NOMO-1 treated with dmso at 0.1 percent for 144 hours (cell line): ENCODE measurements around the gene MAST4.
A peak's percentile ranks its signal among the peaks of the same experiment; 100 is the strongest.
"Not testable (repeated sequence)": the region's sequence is repeated elsewhere in the genome, so short reads cannot be mapped to it uniquely, and the experiment has no call there.

Experiments
- DNase-seq: peaks from one replicate; lab custom pipeline; 2025; ENCODE audit not compliant: unreplicated experiment; lab: John Stamatoyannopoulos, UW

Gene MAST4

DNA sequence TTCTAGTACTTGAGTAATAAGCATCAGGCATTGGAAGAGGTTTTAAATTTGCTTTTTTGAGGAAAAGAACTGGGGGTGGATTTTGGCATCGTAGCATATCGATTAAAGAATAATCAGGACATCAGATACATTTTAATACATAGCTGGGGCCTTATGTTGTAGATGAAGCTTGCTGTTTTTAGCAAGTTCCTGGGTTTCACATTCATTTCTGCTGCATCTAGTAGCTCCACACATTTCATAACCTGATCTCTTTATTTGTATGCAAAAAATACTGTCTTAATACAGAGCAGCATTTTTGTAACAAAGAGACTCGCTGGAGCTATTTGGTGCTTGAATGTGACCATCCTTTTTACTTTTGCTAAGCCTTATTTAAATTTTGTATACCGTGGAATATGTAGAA is 571.9 kb downstream of the MAST4 start:
- no peak for DNase-seq

GRCh38 chr5:67170767-67171166 is 574.6 kb downstream of the MAST4 start:
- no peak for DNase-seq

DNA sequence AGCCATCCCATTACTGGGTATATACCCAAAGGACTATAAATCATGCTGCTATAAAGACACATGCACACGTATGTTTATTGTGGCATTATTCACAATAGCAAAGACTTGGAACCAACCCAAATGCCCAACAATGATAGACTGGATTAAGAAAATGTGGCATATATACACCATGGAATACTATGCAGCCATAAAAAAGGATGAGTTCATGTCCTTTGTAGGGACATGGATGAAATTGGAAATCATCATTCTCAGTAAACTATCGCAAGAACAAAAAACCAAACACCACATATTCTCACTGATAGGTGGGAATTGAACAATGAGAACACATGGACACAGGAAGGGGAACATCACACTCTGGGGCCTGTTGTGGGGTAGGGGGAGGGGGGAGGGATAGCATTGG is 577.2 kb downstream of the MAST4 start:
- not testable (repeated sequence) for DNase-seq

DNA sequence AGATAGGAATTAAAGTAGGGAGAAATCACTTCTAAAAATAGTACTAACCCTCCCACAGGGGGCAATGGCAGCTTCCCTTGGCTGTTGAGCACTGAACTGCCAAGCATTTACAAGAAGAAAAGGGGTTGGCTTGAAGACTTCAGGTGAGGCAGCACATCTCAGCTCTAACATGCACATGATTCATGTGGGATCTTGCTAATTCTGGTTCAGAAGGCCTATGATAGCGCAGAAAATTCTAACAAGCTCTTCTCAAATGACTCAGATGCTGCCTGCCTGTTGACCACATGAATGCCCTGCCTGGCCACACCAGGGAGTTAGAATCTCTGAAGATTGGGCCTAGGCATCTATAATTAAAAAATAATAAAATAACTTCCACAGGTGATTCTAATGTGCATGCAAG is 577.8 kb downstream of the MAST4 start:
- no peak for DNase-seq

DNA sequence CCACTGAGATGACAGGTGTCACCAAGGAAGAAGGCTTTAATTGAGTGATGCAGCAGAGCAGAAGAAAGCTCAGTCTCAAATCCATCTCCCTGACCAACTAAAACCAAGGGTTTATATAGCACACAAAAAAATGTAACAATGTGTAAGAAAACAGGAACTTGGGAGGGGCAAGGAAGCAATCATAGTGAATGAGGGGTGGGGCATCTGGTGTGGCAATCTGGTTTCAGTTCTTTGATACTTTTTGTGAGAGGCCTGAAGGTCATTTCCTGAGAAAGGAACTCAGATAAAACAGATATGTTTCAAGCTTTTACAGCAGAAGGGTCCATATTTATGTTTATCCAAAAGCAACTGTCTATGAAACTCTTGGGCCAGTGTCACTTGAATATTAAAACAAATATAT is 580.7 kb downstream of the MAST4 start:
- peak; percentile 40 for DNase-seq

GRCh38 chr5:67178085-67178484 is 581.9 kb downstream of the MAST4 start:
- DNase-seq, result no peak

DNA sequence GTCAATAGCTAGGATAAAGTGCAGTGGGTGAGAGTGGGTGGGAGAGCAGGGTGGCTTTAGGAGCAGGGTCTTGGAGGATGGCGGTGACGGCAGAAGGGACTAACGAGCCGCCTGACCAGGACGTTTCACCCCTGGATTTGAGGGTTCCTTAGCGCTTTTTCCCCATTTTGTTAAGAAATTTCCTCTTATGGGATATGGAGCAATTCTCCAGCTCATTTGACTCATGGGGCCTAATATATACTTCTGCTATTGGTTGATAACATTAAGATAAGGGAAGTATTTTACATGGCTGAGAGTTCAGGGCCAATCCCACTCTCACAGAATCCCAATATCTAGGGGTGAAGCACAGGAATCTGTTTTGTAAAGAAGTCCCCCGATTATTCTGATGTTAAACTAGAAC is 582.8 kb downstream of the MAST4 start:
- DNase-seq, result no peak

DNA sequence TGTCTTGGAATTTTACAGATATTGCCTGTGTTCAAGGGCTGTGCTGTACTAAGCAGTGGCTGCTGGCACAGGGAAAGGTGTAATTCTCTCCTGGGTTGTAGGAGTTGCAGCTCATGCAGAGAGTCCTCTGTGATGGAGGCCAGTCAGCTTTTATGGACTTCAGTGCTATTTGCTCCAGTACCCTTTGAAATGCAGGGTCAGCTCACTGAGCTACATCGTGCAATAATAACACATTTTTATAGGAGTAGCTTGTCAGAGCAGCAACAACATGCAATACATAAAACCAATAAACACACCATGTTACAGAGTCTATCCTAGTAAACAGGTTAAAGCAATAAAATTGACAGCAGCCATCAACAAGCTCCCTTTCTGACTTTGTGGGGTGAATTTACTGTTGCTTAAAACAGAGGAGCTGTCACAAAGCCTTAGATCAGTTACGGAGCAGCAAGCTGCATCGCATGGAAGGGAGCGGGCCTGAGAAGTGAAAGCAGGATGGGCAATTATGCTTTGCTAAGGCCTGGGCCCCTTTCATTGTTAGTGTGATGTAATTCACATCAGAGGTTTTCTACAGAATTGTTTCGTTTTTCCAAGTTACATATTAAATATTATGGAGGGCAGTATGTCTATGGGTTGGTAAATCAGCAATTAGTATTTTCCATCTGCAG is 583.6 kb downstream of the MAST4 start:
- DNase-seq, result no peak

GRCh38 chr5:67181648-67182221 is 585.5 kb downstream of the MAST4 start:
- DNase-seq, result peak; percentile 78

GRCh38 chr5:67182301-67182790 is 586.2 kb downstream of the MAST4 start:
- DNase-seq, result no peak

DNA sequence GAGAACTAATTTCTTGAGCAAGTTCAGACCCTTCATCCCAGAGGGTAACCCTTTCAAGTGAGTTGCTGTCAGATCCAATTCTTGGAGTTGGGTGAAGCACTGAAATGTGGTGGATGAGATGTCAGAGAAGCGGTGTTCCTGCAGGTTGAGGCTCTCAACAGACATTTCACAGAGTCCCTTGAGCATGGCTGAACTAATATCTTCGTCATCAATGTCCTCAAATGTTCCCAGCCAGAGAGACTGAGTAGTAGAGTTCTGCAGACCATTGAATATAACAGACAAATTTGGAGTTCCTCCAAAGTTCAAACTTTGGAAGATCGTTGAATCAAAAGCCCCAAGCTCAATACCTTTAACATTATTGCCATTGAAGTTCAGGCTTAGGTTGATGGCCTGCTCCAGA is 587.7 kb downstream of the MAST4 start:
- DNase-seq, result no peak

DNA sequence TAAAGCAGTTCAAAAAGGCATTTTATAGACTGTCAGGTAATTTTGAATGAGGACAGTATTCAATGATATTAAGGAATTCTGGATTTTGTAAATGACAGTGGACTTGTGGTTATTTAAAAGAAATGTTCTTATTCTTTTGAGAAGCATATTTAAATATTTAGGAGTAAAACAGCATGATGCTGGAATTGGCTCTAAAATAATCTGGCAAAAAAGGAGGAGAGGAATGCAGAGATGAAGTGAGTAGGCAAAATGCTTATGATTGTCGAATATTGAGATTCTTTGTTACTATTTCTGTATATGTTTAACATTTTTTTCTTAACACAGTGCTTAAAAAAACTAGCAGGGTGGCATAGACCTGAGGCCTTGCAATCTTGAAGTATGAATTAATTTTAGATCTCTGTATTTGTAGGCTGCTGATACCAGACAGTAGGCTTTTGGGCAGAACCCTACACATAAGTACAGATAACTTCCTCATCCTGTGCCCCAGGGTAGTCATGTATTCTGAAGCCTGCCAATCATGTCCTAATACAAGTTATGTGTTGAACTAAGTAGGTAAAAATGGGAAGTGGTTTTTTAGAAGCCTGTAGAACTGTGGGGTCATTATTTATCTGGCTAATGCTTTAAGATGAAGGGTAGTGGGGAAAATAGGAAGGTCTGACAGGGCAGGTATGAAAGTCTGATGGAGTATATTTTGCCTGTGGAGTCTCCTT is 591.0 kb downstream of the MAST4 start:
- DNase-seq, result peak; percentile 78

DNA sequence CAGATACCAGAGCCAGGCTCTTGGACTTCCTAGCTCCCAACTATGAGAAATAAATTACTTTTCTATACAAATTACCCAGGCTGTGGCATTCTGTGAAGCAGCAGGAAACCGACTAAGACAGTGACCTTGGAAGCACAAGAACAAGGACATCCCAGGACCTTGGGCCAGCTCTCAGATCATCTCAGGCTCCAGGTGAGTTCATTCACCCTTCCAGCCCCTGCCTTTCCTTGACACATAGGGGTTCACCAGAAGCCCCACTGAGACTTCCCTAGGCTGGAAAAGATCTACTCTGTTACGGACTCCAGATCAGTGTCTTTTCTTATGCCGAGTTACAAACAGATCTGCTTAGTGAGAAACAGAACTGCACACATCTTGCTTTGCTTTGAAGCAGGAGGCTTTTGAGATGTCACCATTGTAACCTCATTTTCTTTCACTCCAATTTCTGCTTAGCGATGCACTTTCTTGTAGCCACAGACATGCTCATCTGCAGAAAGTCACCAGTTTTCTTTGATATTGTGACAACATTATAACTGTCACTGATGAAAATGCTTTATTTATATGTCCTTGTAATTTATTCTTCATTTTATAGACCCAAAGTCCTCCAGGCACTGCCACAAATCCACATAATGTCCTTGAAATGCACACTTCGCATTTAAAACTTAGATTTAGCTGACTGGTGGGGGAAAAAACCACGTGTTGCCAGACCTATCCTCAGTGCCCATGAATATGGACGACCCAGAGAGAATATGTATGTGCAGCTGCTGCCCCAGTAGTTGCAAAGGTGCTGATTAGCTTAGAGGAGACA is 592.3 kb downstream of the MAST4 start:
- DNase-seq, result no peak

- DNase-seq, result no peak
Observed at GRCh38 chr5:67189079-67189354, 592.8 kb downstream of the MAST4 start.

GRCh38 chr5:67189931-67190330 is 593.7 kb downstream of the MAST4 start:
- no peak for DNase-seq

DNA sequence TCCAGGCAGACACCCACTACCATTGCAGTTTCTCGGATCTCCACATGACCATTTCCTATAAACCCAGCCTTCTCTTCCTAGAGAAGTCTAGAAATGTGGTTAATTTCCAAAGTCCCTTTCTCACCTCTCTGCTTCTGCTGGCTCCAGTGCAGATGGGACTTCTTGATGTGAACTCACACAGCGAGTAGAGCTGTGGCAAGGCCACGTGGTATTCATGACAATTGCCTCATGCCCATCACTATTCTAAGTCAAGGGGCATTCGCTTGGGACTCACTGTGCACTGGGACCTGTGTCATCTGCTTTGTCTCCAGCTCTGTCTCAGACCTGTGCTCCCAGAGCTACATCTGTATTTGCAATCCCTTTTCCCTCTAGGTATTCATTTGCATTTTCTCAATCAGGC is 594.2 kb downstream of the MAST4 start:
- no peak for DNase-seq

- no peak for DNase-seq
Observed at GRCh38 chr5:67190861-67191260, 594.7 kb downstream of the MAST4 start.

- DNase-seq, result peak; percentile 79
Observed at GRCh38 chr5:67192719-67193438, 596.7 kb downstream of the MAST4 start.

DNA sequence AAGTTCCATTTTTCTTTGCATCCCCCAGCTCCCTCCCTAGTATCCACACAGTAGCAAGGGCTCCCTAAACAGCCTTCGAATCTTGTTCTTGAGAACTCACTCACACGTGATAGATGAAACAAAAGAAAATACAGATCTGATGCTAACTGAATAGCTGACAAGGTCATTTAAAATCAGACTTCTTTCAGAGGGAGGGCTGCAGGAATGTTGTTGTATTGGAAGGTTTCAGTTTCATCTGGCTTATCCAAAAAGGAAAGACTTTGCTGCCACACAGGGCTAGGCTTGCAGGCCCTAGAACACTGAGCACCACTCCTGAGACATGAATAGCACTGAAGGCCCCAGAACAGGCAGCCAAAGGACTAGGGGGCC is 597.2 kb downstream of the MAST4 start:
- no peak for DNase-seq

DNA sequence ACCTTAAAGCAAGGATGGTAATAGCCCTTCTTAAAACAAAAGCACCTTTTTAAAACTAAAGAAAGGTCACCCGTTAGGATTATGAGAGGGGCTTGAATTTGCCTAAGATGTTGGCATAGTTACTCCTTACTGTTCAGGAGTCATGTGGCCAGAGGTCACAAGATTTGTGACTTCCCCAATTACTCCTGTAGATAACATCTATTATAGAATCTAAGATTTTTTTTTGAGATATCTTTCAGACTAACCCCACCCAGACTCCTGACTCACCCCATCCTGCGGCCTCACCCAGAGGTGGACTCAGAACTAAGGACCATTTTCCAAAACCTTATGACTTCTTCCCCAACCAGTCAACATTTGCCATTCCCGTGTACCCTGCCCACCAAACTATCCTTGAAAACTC is 598.0 kb downstream of the MAST4 start:
- DNase-seq, result no peak
